Cerebellar cortex (tissue), 1 donor: ENCODE data around the gene PTPRG.

Experiments
- DNase-seq: peaks from one replicate; pipeline ENCODE4 v3.0.0-alpha.2; 2015; ENCODE audit warnings: low spot score

Gene PTPRG

GRCh38 chr3:61966200-61966599, 404.8 kb downstream of the PTPRG start:
- DNase-seq, result no peak

- no peak for DNase-seq
Measured at GRCh38 chr3:61967019-61967418, 405.6 kb downstream of the PTPRG start.

- DNase-seq, result no peak
Measured at GRCh38 chr3:61967937-61968336, 406.6 kb downstream of the PTPRG start.

GRCh38 chr3:61974662-61975061, 413.3 kb downstream of the PTPRG start:
- no peak for DNase-seq

- DNase-seq, result no peak
Measured at GRCh38 chr3:61975199-61975598, 413.8 kb downstream of the PTPRG start.

- DNase-seq, result no peak
Measured at GRCh38 chr3:61975936-61976335, 414.6 kb downstream of the PTPRG start.

- DNase-seq, result no peak
Measured at GRCh38 chr3:61978460-61979419, 417.4 kb downstream of the PTPRG start.

GRCh38 chr3:61979638-61980037, 418.3 kb downstream of the PTPRG start:
- no peak for DNase-seq

GRCh38 chr3:61980041-61980440, 418.7 kb downstream of the PTPRG start:
- DNase-seq, result no peak

GRCh38 chr3:61981060-61981459, 419.7 kb downstream of the PTPRG start:
- no peak for DNase-seq

- DNase-seq, result no peak
Measured at GRCh38 chr3:61983479-61983878, 422.1 kb downstream of the PTPRG start.

- DNase-seq, result no peak
Measured at GRCh38 chr3:61985020-61985419, 423.6 kb downstream of the PTPRG start.

GRCh38 chr3:61986473-61986872, 425.1 kb downstream of the PTPRG start:
- no peak for DNase-seq

- DNase-seq, result no peak
Measured at GRCh38 chr3:61989681-61990080, 428.3 kb downstream of the PTPRG start.

GRCh38 chr3:61990327-61991027, 429.1 kb downstream of the PTPRG start:
- DNase-seq, result no peak

GRCh38 chr3:61991706-61992105, 430.3 kb downstream of the PTPRG start:
- DNase-seq, result no peak

GRCh38 chr3:61996366-61996765, 435.0 kb downstream of the PTPRG start:
- DNase-seq, result no peak

GRCh38 chr3:61997101-61997500, 435.7 kb downstream of the PTPRG start:
- DNase-seq, result no peak

- no peak for DNase-seq
Measured at GRCh38 chr3:62003835-62004234, 442.5 kb downstream of the PTPRG start.

GRCh38 chr3:62007036-62007435, 445.7 kb downstream of the PTPRG start:
- DNase-seq, result no peak

- DNase-seq, result no peak
Measured at GRCh38 chr3:62010989-62011388, 449.6 kb downstream of the PTPRG start.

- no peak for DNase-seq
Measured at GRCh38 chr3:62011666-62012065, 450.3 kb downstream of the PTPRG start.

GRCh38 chr3:62013951-62014350, 452.6 kb downstream of the PTPRG start:
- no peak for DNase-seq
